HL-60 (cell line): ENCODE data around the gene KIF26B.

Experiments
- DNase-seq, 2 experiments: peaks; one replicate each; pipeline ENCODE4 v3.0.0-alpha.2; 2010 to 2020; ENCODE audit warnings: low read depth in 1 of 2, low spot score in 1 of 2
- H3K27ac ChIP-seq: fragments of 250-450 bp; sonication (Bioruptor Pico); replicated peaks from 2 replicates; pipeline ENCODE4 v1.5.1; 2020; ENCODE audit warnings: mild to moderate bottlenecking, moderate library complexity
- H3K27me3 ChIP-seq: fragments of 250-450 bp; sonication (Bioruptor Pico); 2 replicates; pipeline ENCODE4 v1.5.1; 2021; ENCODE audit warnings: mild to moderate bottlenecking, moderate library complexity; ENCODE audit not compliant: insufficient read depth, poor library complexity, severe bottlenecking
- H3K4me3 ChIP-seq: replicated peaks from 2 replicates; pipeline ENCODE4 v1.5.1; 2011; ENCODE audit warnings: mild to moderate bottlenecking, control low read depth, low read length; ENCODE audit not compliant: insufficient read depth
- CTCF ChIP-seq: IDR thresholded peaks from one replicate; pipeline ENCODE4 v1.5.1; 2011; ENCODE audit warnings: low read length, control low read depth, inconsistent platforms; ENCODE audit not compliant: insufficient read depth
- GABPA ChIP-seq: IDR thresholded peaks from 2 replicates; pipeline ENCODE4 v1.6.1; 2012; ENCODE audit warnings: low read depth
- POLR2AphosphoS5 ChIP-seq: IDR thresholded peaks from 2 replicates; pipeline ENCODE4 v1.6.1; 2012; ENCODE audit warnings: low read depth
- REST ChIP-seq: IDR thresholded peaks from 2 replicates; pipeline ENCODE4 v1.6.1; 2012; ENCODE audit warnings: low read depth; ENCODE audit not compliant: insufficient replicate concordance
- SPI1 ChIP-seq: IDR thresholded peaks from 2 replicates; pipeline ENCODE4 v1.6.1; 2012; ENCODE audit warnings: low read depth, mild to moderate bottlenecking, borderline replicate concordance

The KIF26B gene

GRCh38 chr1:245716561-245716960, 561.8 kb downstream of the KIF26B start:
- Histone ChIP-seq H3K4me3 (no peak overlapping the region), H3K27ac (no peak overlapping the region), H3K27me3 (no peaks in the 10 kb centered on the region)
- TF ChIP-seq SPI1, result no peak
- DNase-seq, result no peak

GRCh38 chr1:245717611-245718010, 562.8 kb downstream of the KIF26B start:
- DNase-seq, result no peak
- no peak for TF ChIP-seq SPI1
- TF ChIP-seq CTCF, result no peak
- TF ChIP-seq GABPA, result no peak
- TF ChIP-seq POLR2AphosphoS5, result no peak
- no peak for TF ChIP-seq REST
- no peak overlapping the region for H3K27ac ChIP-seq
- no peaks in the 10 kb centered on the region for H3K27me3 ChIP-seq
- H3K4me3 ChIP-seq, result no peak overlapping the region

- Histone ChIP-seq H3K4me3 (no peak overlapping the region), H3K27ac (no peak overlapping the region), H3K27me3 (no peaks in the 10 kb centered on the region)
- TF ChIP-seq POLR2AphosphoS5 (no peak), SPI1 (no peak), REST (no peak), CTCF (no peak)
- no peak for DNase-seq
Observed at GRCh38 chr1:245718123-245718522, 563.3 kb downstream of the KIF26B start.

- H3K27ac ChIP-seq, result no peak overlapping the region
- DNase-seq, result no peak
- H3K4me3 ChIP-seq, result no peak overlapping the region
- TF ChIP-seq GABPA, result no peak
- TF ChIP-seq SPI1, result no peak
- no peaks in the 10 kb centered on the region for H3K27me3 ChIP-seq
Observed at GRCh38 chr1:245718951-245719350, 564.2 kb downstream of the KIF26B start.

- H3K4me3 ChIP-seq, result no peak overlapping the region
Observed at GRCh38 chr1:245721488-245721887, 566.7 kb downstream of the KIF26B start.

More at GRCh38 chr1:245721488-245721887, 566.7 kb downstream of the KIF26B start:
- DNase-seq, result no peak
- Histone ChIP-seq H3K27ac (no peak overlapping the region), H3K27me3 (no peaks in the 10 kb centered on the region)
- TF ChIP-seq GABPA, result no peak
- peak; percentile 35 for TF ChIP-seq REST
- TF ChIP-seq SPI1, result no peak
- TF ChIP-seq POLR2AphosphoS5, result no peak
- TF ChIP-seq CTCF, result no peak
